Measurements from ENCODE around the gene CYP2D6.
"Not testable (repeated sequence)": the region's sequence is repeated elsewhere in the genome, so short reads cannot be mapped to it uniquely, and the experiment has no call there.

Gene CYP2D6

GRCh38 chr22:42156598-42156997, 26.0 kb upstream of the CYP2D6 start:
- DNase-seq: no peak

- no peak for DNase-seq
Observed at GRCh38 chr22:42156121-42156520, 25.5 kb upstream of the CYP2D6 start.

- no peak for DNase-seq
Observed at GRCh38 chr22:42155053-42155543, 24.5 kb upstream of the CYP2D6 start.

GRCh38 chr22:42154293-42155052, 23.9 kb upstream of the CYP2D6 start:
- no peak for DNase-seq

GRCh38 chr22:42152661-42153270, 22.2 kb upstream of the CYP2D6 start:
- no peak for DNase-seq

GRCh38 chr22:42151924-42152635, 21.5 kb upstream of the CYP2D6 start:
- no peak for DNase-seq

- no peak for DNase-seq
Observed at GRCh38 chr22:42150727-42151590, 20.3 kb upstream of the CYP2D6 start.

- DNase-seq: not testable (repeated sequence)
Observed at GRCh38 chr22:42149798-42150197, 19.2 kb upstream of the CYP2D6 start.

GRCh38 chr22:42145175-42145574, 14.6 kb upstream of the CYP2D6 start:
- DNase-seq: no peak

GRCh38 chr22:42143859-42144822, 13.5 kb upstream of the CYP2D6 start:
- not testable (repeated sequence) for DNase-seq

- no peak for DNase-seq
Observed at GRCh38 chr22:42142771-42143461, 12.3 kb upstream of the CYP2D6 start.

- not testable (repeated sequence) for DNase-seq
Observed at GRCh38 chr22:42141307-42142057, 10.9 kb upstream of the CYP2D6 start.

GRCh38 chr22:42140153-42140552, 9.5 kb upstream of the CYP2D6 start:
- not testable (repeated sequence) for DNase-seq

GRCh38 chr22:42139508-42139907, 8.9 kb upstream of the CYP2D6 start:
- not testable (repeated sequence) for DNase-seq

- no peak for DNase-seq
Observed at GRCh38 chr22:42138972-42139371, 8.4 kb upstream of the CYP2D6 start.

- DNase-seq: no peak
Observed at GRCh38 chr22:42138122-42138770, 7.6 kb upstream of the CYP2D6 start.

- DNase-seq: not testable (repeated sequence)
Observed at GRCh38 chr22:42135688-42136087, 5.1 kb upstream of the CYP2D6 start.

GRCh38 chr22:42134100-42135020, 3.8 kb upstream of the CYP2D6 start:
- no peak for DNase-seq
